BE2C (cell line): Measurements from ENCODE around the gene DPEP3.
"Not testable (repeated sequence)": the region's sequence is repeated elsewhere in the genome, so short reads cannot be mapped to it uniquely, and the experiment has no call there.

Experiments used
- DNase-seq: peaks from one replicate; pipeline ENCODE4 v3.0.0-alpha.2; 2020
- H3K27me3 ChIP-seq: fragments of 250-450 bp; sonication (Bioruptor Pico); 2 replicates; pipeline ENCODE4 v1.5.1; 2020; ENCODE audit warnings: mild to moderate bottlenecking
- H3K36me3 ChIP-seq: fragments of 250-450 bp; sonication (Bioruptor Pico); 2 replicates; pipeline ENCODE4 v1.5.1; 2020; ENCODE audit warnings: mild to moderate bottlenecking
- H3K4me1 ChIP-seq: fragments of 250-450 bp; sonication (Bioruptor Pico); 2 replicates; pipeline ENCODE4 v1.5.1; 2020
- H3K4me3 ChIP-seq: 2 replicates; pipeline ENCODE4 v1.5.1; 2011; ENCODE audit warnings: low read depth, low read length
- H3K9me3 ChIP-seq: fragments of 250-450 bp; sonication (Bioruptor Pico); 2 replicates; pipeline ENCODE4 v1.5.1; 2020
- TF ChIP-seq, protein P1 (sequence below): IDR thresholded peaks from 2 replicates; pipeline ENCODE4 v1.5.1; 2012; ENCODE audit warnings: mild to moderate bottlenecking, low read depth, low read length

Gene DPEP3

DNA sequence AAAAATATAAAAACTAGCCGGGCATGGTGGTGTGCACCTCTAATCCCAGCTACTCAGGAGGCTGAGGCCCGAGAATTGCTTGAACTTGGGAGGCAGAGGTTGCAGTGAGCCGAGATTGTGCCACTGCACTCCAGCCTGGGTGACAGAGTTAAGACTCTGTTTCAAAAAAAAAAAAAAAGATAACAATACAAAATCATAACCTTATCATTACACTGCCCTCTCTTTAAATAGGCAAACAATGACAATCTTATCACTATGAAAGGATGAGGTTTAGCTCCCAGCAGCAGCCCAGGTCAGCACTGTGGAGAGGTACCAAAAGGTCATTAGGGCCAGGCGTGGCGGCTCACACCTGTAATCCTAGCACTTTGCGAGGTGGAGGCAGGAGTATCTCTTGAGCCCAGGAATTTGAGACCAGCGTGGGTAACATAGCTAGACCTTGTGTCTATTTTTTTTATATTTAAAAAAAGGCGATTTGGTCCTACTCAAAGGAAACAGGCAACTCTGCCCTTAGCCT, 38.9 kb upstream of the DPEP3 start:
- no peaks in the 10 kb centered on the region for H3K4me1 ChIP-seq
- no peak overlapping the region for H3K4me3 ChIP-seq
- no peak for DNase-seq
- TF ChIP-seq, protein P1, sequence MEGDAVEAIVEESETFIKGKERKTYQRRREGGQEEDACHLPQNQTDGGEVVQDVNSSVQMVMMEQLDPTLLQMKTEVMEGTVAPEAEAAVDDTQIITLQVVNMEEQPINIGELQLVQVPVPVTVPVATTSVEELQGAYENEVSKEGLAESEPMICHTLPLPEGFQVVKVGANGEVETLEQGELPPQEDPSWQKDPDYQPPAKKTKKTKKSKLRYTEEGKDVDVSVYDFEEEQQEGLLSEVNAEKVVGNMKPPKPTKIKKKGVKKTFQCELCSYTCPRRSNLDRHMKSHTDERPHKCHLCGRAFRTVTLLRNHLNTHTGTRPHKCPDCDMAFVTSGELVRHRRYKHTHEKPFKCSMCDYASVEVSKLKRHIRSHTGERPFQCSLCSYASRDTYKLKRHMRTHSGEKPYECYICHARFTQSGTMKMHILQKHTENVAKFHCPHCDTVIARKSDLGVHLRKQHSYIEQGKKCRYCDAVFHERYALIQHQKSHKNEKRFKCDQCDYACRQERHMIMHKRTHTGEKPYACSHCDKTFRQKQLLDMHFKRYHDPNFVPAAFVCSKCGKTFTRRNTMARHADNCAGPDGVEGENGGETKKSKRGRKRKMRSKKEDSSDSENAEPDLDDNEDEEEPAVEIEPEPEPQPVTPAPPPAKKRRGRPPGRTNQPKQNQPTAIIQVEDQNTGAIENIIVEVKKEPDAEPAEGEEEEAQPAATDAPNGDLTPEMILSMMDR: no peak
- H3K27me3 ChIP-seq: no peaks in the 10 kb centered on the region
- H3K9me3 ChIP-seq: no peaks in the 10 kb centered on the region
- peaks cover 11% of the 10 kb centered on the region for H3K36me3 ChIP-seq

DNA sequence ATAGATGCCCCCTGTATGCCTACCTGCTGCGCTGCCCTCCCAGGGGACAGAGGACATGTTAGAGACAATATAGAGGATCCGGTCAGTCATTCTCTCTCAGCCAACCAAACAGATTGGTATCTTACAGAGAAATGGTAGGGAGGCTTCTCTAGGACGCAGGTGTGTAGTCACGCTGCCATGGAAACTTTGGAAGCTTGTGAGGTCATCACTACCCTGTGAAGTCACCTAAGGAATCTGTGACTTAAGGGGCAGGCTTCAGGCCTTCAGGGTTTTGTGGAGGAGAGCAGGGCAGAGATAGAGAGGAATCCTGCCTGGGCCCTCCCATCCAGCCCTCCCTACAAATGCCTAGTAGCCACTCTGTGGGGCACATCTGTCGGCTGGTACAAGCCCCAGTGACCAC, 35.4 kb upstream of the DPEP3 start, which contains the start of gene DPEP2NB:
DPEP2NB (minus strand) TSS at position 231 of the 400 bp plus-strand sequence; CDS start at position 90, 141 bp downstream.
- DNase-seq: no peak
- Histone ChIP-seq H3K4me3 (no peak within 1 kb of the TSS), H3K4me1 (no peaks in the 10 kb centered on the region), H3K36me3 (no peaks in the 10 kb centered on the region), H3K9me3 (no peaks in the 10 kb centered on the region), H3K27me3 (no peaks in the 10 kb centered on the region)
- TF ChIP-seq, protein P1: no peak

DNA sequence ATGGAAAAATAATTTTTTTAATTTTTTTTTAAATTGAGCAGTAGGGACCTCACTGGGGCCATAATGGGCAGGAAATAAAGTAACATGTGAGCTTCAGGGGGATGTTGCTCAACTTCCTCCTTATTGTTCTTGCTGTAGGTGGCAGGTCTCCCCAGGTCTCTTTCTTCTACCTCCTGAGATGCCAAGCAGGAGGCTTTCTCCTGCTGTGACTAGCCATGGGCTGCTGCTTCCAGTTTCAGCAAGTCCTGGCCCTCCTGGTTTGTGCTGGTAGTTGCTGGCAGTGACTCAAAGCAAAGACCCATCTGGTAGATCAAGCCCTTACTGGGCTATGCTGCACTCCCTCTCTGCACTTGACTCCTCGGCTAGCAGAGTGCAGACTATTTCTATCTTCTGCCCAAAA, 33.1 kb upstream of the DPEP3 start:
- no peak for DNase-seq
- Histone ChIP-seq H3K9me3 (no peaks in the 10 kb centered on the region), H3K4me3 (no peak overlapping the region), H3K4me1 (no peaks in the 10 kb centered on the region), H3K36me3 (no peaks in the 10 kb centered on the region), H3K27me3 (no peaks in the 10 kb centered on the region)
- TF ChIP-seq, protein P1: no peak

- H3K4me1 ChIP-seq, DNase-seq, H3K36me3 ChIP-seq, H3K4me3 ChIP-seq, H3K9me3 ChIP-seq, H3K27me3 ChIP-seq: not testable (repeated sequence)
Measured at GRCh38 chr16:68009872-68010271, 29.6 kb upstream of the DPEP3 start.

DNA sequence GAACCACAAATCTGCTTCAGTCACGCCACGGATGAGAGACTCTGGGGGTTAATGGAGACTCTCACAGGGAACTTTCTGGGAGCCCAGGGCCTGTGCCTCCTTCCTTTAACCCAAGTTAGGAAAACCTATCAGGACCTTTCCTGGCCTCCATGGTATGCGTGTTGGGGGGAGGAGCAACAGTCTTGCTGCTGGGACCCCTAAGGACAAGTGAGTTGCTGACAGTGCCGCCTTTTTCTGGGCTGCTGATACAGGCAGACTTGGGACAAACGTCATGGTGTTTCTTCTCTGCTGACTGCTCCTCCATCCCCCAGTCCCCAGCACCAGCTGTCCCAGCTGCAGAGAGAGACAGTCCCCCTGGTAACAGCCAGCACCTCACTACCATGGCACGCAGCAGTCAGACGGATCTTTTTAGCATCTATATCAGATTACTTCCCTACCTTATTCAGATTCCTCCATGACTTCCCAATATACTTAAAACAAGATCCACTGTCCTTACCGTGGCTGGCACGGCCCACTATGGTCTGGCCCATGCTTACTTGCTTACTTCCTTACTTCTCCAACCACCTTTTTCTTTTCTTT, 28.9 kb upstream of the DPEP3 start:
- H3K4me1 ChIP-seq: no peaks in the 10 kb centered on the region
- TF ChIP-seq, protein P1: no peak
- no peak overlapping the region for H3K4me3 ChIP-seq
- no peak for DNase-seq
- no peaks in the 10 kb centered on the region for H3K27me3 ChIP-seq
- H3K9me3 ChIP-seq: no peaks in the 10 kb centered on the region
- no peaks in the 10 kb centered on the region for H3K36me3 ChIP-seq

GRCh38 chr16:68005786-68006286, 25.5 kb upstream of the DPEP3 start:
- H3K9me3 ChIP-seq: no peaks in the 10 kb centered on the region
- no peaks in the 10 kb centered on the region for H3K36me3 ChIP-seq
- TF ChIP-seq, protein P1: no peak
- no peak overlapping the region for H3K4me3 ChIP-seq
- no peaks in the 10 kb centered on the region for H3K27me3 ChIP-seq
- no peaks in the 10 kb centered on the region for H3K4me1 ChIP-seq
- no peak for DNase-seq
